ENCODE data around the gene ADSL. TPM values are rescaled to one million over a fixed set of nuclear protein-coding genes. Genes with fewer than 3 reads are reported as not detected.

The ADSL gene
- total and polyA plus RNA-seq, 4 donors, result 31.1 to 49.0 (median 37.7) TPM

DNA sequence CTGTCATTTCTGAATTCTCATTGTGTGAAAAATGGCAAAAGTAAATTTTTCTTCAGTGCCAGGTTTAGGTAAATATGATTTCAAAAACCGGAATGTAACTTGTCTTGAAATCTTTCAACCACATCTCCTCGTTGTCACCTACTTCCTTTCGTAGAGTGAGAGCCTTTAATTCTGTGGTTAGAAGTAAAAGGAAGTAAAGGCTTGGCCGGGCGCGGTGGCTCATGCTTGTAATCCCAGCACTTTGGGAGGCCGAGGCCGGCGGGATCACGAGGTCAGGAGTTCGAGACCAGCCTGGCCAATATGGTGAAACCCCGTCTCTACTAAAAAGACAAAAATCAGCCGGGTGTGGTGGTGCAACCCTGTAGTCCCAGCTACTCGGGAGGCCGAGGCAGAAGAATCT lies 53.9 kb downstream of the ADSL start:
- Histone ChIP-seq H3K4me3 (ENCODE audit: low read length in 2 of 2) (no peak overlapping the region), H3K27me3 (ENCODE audit: control insufficient read depth in 1 of 2, insufficient read depth in 2 of 2, low read length in 1 of 2) (no peaks in the 10 kb centered on the region), H3K27ac (ENCODE audit: low read depth in 1 of 2, low read length in 2 of 2) (no peak overlapping the region), H3K36me3 (ENCODE audit: control insufficient read depth in 1 of 2, insufficient read depth in 2 of 2, low read length in 1 of 2) (peaks cover 0 to 2% of the 10 kb centered on the region in 2 donors), H3K4me1 (ENCODE audit: control insufficient read depth in 1 of 2, insufficient read depth in 2 of 2, low read length in 2 of 2) (peaks cover 0 to 2% of the 10 kb centered on the region in 2 donors), H3K9me3 (ENCODE audit: control insufficient read depth, low read length) (no peaks in the 10 kb centered on the region)
- WGBS, 2 donors, result 92 to 95% methylated on average over 15 of the region's 15 CpGs
- intact Hi-C loops (cut with DNase I), result no loop called here
- DNase-seq (peak; percentile 60 to 78), ATAC-seq (ENCODE audit: low FRiP score) (no peak)

DNA sequence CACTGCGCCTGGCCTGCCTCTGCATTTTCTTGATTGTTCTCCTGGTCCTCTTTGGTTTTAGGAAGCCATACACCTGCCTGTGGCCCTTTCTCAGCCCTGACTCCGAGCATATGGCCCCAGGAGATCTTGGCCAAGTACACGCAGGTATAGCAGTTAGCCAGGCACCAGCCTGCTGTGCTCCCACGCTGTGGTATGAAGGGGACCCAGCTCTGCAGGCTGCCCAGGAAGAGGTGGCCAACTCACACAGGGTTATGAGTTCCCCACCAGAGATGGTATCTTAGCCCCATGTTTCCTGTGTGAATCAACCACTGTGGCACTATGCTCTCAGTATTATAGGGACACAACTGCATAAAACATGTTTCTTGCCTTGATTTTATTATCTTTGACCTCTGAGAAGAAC lies 55.2 kb downstream of the ADSL start:
- Histone ChIP-seq H3K4me1 (ENCODE audit: control insufficient read depth in 1 of 2, insufficient read depth in 2 of 2, low read length in 2 of 2) (peaks cover 0 to 2% of the 10 kb centered on the region in 2 donors), H3K27me3 (ENCODE audit: control insufficient read depth in 1 of 2, insufficient read depth in 2 of 2, low read length in 1 of 2) (no peaks in the 10 kb centered on the region), H3K4me3 (ENCODE audit: low read length in 2 of 2) (no peak overlapping the region), H3K36me3 (ENCODE audit: control insufficient read depth in 1 of 2, insufficient read depth in 2 of 2, low read length in 1 of 2) (peaks cover 0 to 2% of the 10 kb centered on the region in 2 donors), H3K9me3 (ENCODE audit: control insufficient read depth, low read length) (no peaks in the 10 kb centered on the region), H3K27ac (ENCODE audit: low read depth in 1 of 2, low read length in 2 of 2) (no peak overlapping the region)
- WGBS, 2 donors, result 94 to 95% methylated on average over 4 of the region's 4 CpGs
- DNase-seq (peak in 1 of 2 donors; percentile 32), ATAC-seq (ENCODE audit: low FRiP score) (no peak)
- intact Hi-C loops (cut with DNase I), result no loop called here

DNA sequence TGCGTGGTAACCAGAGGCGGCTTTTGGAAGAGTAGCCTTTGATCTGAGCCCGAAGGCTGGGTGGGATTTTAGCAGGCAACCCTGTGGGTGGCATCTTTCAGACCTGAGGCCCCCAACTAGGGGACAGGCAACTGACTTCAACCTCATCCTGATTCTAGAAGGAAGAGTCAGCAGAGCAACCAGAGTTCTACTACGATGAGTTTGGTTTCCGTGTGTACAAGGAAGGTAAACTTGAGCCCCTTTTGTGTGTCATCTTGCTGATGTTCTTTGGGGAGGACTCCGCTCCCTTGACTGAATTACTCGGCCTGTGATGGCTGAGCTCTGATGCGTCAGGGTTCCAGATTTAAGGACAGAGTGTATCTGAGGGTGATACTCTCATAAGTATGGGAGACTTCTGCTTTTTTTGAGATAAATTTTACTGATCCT lies 55.7 kb downstream of the ADSL start:
- Histone ChIP-seq H3K27me3 (ENCODE audit: control insufficient read depth in 1 of 2, insufficient read depth in 2 of 2, low read length in 1 of 2) (no peaks in the 10 kb centered on the region), H3K27ac (ENCODE audit: low read depth in 1 of 2, low read length in 2 of 2) (no peak overlapping the region), H3K9me3 (ENCODE audit: control insufficient read depth, low read length) (no peaks in the 10 kb centered on the region), H3K36me3 (ENCODE audit: control insufficient read depth in 1 of 2, insufficient read depth in 2 of 2, low read length in 1 of 2) (peaks cover 0 to 3% of the 10 kb centered on the region in 2 donors), H3K4me3 (ENCODE audit: low read length in 2 of 2) (no peak overlapping the region), H3K4me1 (ENCODE audit: control insufficient read depth in 1 of 2, insufficient read depth in 2 of 2, low read length in 2 of 2) (peaks cover 0 to under 1% of the 10 kb centered on the region in 2 donors)
- intact Hi-C loops (cut with DNase I), result no loop called here
- DNase-seq, result no peak
- 95% methylated on average over 8 of the region's 8 CpGs for WGBS, 2 donors
- ATAC-seq (ENCODE audit: low FRiP score), result no peak

DNA sequence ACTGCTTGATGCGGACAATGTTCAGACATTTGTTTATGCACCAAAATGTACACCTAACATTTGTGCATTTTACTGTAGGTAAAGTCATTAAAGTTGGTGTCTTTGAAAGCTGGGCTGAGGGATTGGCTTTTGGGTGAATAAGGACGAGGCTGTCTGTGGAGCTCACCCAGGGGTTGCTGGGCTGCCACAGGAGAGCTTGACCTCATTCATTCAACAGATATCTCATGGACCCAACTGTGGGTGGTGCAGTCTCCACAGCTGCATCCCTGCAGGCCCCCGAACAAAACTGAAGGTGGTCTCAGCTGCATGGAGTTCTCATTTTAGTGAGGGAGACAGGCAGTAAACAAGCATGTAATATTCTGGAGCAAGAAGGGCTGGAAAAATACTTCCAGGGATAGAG lies 56.8 kb downstream of the ADSL start:
- DNase-seq, result peak in 1 of 2 donors; percentile 53
- Histone ChIP-seq H3K27ac (ENCODE audit: low read depth in 1 of 2, low read length in 2 of 2) (no peak overlapping the region), H3K27me3 (ENCODE audit: control insufficient read depth in 1 of 2, insufficient read depth in 2 of 2, low read length in 1 of 2) (no peaks in the 10 kb centered on the region), H3K36me3 (ENCODE audit: control insufficient read depth in 1 of 2, insufficient read depth in 2 of 2, low read length in 1 of 2) (peaks cover 0 to 7% of the 10 kb centered on the region in 2 donors), H3K4me1 (ENCODE audit: control insufficient read depth in 1 of 2, insufficient read depth in 2 of 2, low read length in 2 of 2) (no peaks in the 10 kb centered on the region), H3K4me3 (ENCODE audit: low read length in 2 of 2) (no peak overlapping the region), H3K9me3 (ENCODE audit: control insufficient read depth, low read length) (no peaks in the 10 kb centered on the region)
- no peak for ATAC-seq (ENCODE audit: low FRiP score)
- intact Hi-C loops (cut with DNase I), result no loop called here
- 83 to 90% methylated on average over 3 of the region's 3 CpGs for WGBS, 2 donors

DNA sequence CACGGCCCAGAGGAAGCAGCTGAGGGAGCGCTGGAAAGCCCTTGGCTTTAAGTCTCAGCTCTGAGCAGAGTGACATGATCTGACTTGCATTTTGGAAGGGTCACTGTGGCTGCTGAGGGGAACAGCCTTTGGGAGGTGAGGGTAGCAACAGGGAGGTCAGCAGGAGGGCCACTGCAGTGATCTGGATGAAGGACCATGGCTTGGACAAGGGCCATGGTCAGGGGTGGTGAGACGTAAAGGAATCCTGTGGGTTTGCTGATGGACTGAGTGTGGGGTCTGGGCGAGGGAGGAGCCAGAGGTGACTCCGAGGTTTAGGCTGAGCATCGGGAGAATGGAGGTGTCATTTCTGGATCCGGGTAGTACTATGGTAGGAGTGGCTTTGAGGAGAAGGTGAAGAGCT lies 57.4 kb downstream of the ADSL start:
- WGBS, 2 donors, result 84% methylated on average over 7 of the region's 7 CpGs
- Histone ChIP-seq H3K4me3 (ENCODE audit: low read length in 2 of 2) (no peak overlapping the region), H3K9me3 (ENCODE audit: control insufficient read depth, low read length) (no peaks in the 10 kb centered on the region), H3K27me3 (ENCODE audit: control insufficient read depth in 1 of 2, insufficient read depth in 2 of 2, low read length in 1 of 2) (no peaks in the 10 kb centered on the region), H3K27ac (ENCODE audit: low read depth in 1 of 2, low read length in 2 of 2) (no peak overlapping the region), H3K36me3 (ENCODE audit: control insufficient read depth in 1 of 2, insufficient read depth in 2 of 2, low read length in 1 of 2) (peaks cover 0 to 7% of the 10 kb centered on the region in 2 donors), H3K4me1 (ENCODE audit: control insufficient read depth in 1 of 2, insufficient read depth in 2 of 2, low read length in 2 of 2) (no peaks in the 10 kb centered on the region)
- ATAC-seq (ENCODE audit: low FRiP score) (no peak), DNase-seq (peak in 1 of 2 donors; percentile 43)
- intact Hi-C loops (cut with DNase I), result no loop called here

DNA sequence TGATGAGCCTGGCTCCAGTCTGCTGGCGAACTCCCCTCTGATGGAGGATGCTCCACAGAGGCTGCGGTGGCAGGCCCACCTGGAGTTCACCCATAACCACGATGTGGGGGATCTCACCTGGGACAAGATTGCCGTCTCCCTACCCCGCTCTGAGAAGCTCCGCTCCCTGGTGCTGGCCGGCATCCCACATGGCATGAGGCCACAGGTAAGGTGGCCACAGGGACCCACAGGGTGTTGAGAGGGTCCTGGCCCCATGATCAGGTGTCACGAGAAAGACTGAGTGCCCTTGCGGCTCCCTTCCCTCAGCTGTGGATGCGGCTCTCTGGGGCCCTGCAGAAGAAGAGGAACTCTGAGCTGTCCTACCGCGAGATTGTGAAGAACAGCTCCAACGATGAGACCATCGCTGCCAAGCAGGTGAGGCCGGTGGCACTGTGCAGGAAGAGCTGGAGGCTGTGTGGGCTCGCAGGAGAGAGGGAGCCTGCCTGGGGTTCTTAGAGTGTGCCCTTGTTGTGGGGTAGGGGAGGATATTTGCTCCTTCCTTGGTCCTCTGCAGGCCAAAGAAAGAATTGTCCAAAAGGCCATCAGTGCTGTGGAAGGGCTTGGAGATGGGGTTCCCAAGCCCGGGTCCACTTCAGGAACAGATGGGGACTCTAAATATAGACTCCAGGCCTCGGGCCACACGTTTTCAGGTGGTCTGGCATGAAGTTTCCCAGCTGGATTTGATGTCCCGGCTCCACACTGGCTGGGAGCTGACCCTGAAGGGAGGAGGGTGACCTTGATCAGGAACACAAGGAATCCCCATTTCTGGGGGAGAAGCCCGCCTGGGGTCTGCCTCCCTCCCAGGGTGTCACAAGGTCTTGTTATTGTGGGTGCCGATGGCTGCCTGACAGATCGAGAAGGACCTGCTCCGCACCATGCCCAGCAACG lies 58.2 kb downstream of the ADSL start:
- Histone ChIP-seq H3K9me3 (ENCODE audit: control insufficient read depth, low read length) (no peaks in the 10 kb centered on the region), H3K27me3 (ENCODE audit: control insufficient read depth in 1 of 2, insufficient read depth in 2 of 2, low read length in 1 of 2) (no peaks in the 10 kb centered on the region), H3K36me3 (ENCODE audit: control insufficient read depth in 1 of 2, insufficient read depth in 2 of 2, low read length in 1 of 2) (peaks cover 0 to 7% of the 10 kb centered on the region in 2 donors), H3K4me1 (ENCODE audit: control insufficient read depth in 1 of 2, insufficient read depth in 2 of 2, low read length in 2 of 2) (no peaks in the 10 kb centered on the region), H3K27ac (ENCODE audit: low read depth in 1 of 2, low read length in 2 of 2) (no peak overlapping the region), H3K4me3 (ENCODE audit: low read length in 2 of 2) (no peak overlapping the region)
- peak in 1 of 2 donors; percentile 72 for DNase-seq
- WGBS, 2 donors, result 79 to 86% methylated on average over 25 of the region's 25 CpGs
- intact Hi-C loops (cut with DNase I), result no loop called here
- ATAC-seq (ENCODE audit: low FRiP score), result no peak

DNA sequence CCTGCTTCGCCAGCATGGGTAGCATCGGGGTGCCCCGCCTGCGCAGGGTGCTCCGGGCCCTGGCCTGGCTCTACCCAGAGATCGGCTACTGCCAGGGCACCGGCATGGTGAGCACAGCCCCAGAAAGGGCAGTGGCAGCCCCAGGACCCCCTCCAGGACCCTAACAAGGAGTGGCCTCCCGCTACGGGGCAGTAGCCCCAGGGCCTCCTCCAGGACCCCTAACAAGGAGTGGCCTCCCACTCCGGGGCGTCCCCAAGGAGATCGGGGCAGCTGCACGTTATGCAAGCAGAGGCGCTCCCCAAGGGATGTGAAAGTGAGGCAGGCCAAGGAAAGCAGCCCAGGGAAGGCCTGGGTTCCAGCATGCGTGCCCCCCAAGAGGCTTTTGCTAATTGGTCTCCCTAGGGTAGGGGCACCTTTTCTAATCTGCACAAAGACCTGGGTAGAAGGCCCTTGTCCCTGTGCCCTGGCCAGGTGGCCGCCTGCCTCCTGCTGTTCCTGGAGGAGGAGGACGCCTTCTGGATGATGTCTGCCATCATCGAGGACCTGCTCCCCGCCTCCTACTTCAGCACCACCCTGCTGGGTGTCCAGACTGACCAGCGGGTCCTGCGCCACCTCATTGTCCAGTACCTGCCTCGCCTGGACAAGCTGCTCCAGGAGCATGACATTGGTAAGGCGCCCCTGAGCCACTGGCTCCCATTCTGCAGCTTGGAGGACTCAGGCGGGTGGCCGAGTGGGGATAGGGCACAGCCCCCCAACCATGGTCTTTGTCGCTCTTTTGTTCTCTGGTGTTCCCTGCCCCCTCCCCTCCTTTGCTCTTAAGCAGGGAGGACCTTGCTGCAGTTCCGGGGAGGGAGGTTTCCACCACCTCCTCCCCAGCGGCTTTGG lies 59.1 kb downstream of the ADSL start:
- DNase-seq, result peak in 1 of 2 donors; percentile 66
- H3K4me1 ChIP-seq (ENCODE audit: control insufficient read depth in 1 of 2, insufficient read depth in 2 of 2, low read length in 2 of 2), result no peaks in the 10 kb centered on the region
- intact Hi-C loops (cut with DNase I), result no loop called here

DNA sequence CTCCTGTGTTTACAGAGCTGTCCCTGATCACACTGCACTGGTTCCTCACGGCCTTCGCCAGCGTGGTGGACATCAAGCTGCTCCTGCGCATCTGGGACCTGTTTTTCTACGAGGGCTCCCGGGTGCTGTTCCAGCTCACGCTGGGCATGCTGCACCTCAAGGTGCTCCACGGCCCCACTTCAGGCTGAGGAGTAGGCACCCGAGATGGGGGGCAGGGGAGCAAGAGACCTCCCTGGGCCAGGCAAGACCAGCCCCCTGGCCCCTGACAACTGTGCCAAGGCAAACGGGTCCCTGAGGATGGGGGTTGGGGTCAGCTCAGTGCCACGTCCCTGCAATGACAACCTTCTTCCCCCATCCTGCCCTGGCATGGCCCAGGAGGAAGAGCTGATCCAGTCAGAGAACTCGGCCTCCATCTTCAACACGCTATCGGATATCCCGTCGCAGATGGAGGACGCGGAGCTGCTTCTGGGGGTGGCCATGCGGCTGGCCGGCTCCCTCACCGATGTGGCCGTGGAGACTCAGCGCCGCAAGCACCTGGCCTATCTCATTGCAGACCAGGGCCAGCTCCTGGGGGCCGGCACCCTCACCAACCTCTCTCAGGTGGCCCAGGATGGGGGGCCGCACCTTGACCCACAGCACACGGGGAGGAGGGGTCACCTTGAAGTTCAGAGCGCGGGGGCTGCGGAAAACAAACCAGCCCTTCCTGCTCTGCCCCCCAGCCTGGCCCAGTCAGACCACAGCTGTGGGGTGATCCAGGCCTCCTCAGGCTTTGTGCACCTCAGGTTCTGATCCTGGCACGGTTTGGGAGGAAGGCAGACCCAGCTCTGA lies 60.0 kb downstream of the ADSL start:
- peaks cover 0 to 7% of the 10 kb centered on the region in 2 donors for H3K36me3 ChIP-seq (ENCODE audit: control insufficient read depth in 1 of 2, insufficient read depth in 2 of 2, low read length in 1 of 2)
- 88 to 92% methylated on average over 31 of the region's 31 CpGs for WGBS, 2 donors
- no peak for ATAC-seq (ENCODE audit: low FRiP score)
- no peak overlapping the region for H3K4me3 ChIP-seq (ENCODE audit: low read length in 2 of 2)
- intact Hi-C loops (cut with DNase I), result no loop called here
- H3K27me3 ChIP-seq (ENCODE audit: control insufficient read depth in 1 of 2, insufficient read depth in 2 of 2, low read length in 1 of 2), result no peaks in the 10 kb centered on the region
- DNase-seq, result peak in 1 of 2 donors; percentile 73
- no peaks in the 10 kb centered on the region for H3K4me1 ChIP-seq (ENCODE audit: control insufficient read depth in 1 of 2, insufficient read depth in 2 of 2, low read length in 2 of 2)
- H3K27ac ChIP-seq (ENCODE audit: low read depth in 1 of 2, low read length in 2 of 2), result no peak overlapping the region
- H3K9me3 ChIP-seq (ENCODE audit: control insufficient read depth, low read length), result no peaks in the 10 kb centered on the region

More for the DNA sequence above, 59.1 kb downstream of the ADSL start:
- ATAC-seq (ENCODE audit: low FRiP score), result no peak
- no peak overlapping the region for H3K4me3 ChIP-seq (ENCODE audit: low read length in 2 of 2)
- WGBS, 2 donors, result 87 to 88% methylated on average over 28 of the region's 28 CpGs
- H3K27me3 ChIP-seq (ENCODE audit: control insufficient read depth in 1 of 2, insufficient read depth in 2 of 2, low read length in 1 of 2), result no peaks in the 10 kb centered on the region
- no peak overlapping the region for H3K27ac ChIP-seq (ENCODE audit: low read depth in 1 of 2, low read length in 2 of 2)
- peaks cover 0 to 7% of the 10 kb centered on the region in 2 donors for H3K36me3 ChIP-seq (ENCODE audit: control insufficient read depth in 1 of 2, insufficient read depth in 2 of 2, low read length in 1 of 2)
- H3K9me3 ChIP-seq (ENCODE audit: control insufficient read depth, low read length), result no peaks in the 10 kb centered on the region

All from aorta (tissue), 5 donors.